ENCODE results near the gene ABRACL.

The ABRACL gene

GRCh38 chr6:139080255-139080920 is 51.8 kb downstream of the ABRACL start:
- H3K27me3 ChIP-seq (ENCODE audit: low read depth, low read length): no peaks in the 10 kb centered on the region
- H3K36me3 ChIP-seq (replicated peaks; ENCODE audit: low read depth, low read length): no peaks in the 10 kb centered on the region
- H3K4me1 ChIP-seq (ENCODE audit: low read length): no peaks in the 10 kb centered on the region
- no peaks in the 10 kb centered on the region for H4K20me1 ChIP-seq (ENCODE audit: insufficient read depth, low read length)
- no peaks in the 10 kb centered on the region for H3K79me2 ChIP-seq (ENCODE audit: low read length)
- H3K9ac ChIP-seq (ENCODE audit: low read length): no peak overlapping the region
- H2AFZ ChIP-seq (ENCODE audit: low read depth, low read length): no peak overlapping the region
- no peak overlapping the region for H3K4me3 ChIP-seq (ENCODE audit: low read length)
- no peak overlapping the region for H3K27ac ChIP-seq (ENCODE audit: low read length)
- no peak overlapping the region for H3K4me2 ChIP-seq (ENCODE audit: low read length)
- TF ChIP-seq CTCF (IDR thresholded peaks at IDR 0.05; ENCODE audit: low read depth, low read length): no peak
- no peak for TF ChIP-seq EZH2phosphoT487 (IDR thresholded peaks at IDR 0.05; ENCODE audit: low read depth)
- no peaks in the 10 kb centered on the region for H3K9me3 ChIP-seq (ENCODE audit: insufficient read depth, low read length)

DNA sequence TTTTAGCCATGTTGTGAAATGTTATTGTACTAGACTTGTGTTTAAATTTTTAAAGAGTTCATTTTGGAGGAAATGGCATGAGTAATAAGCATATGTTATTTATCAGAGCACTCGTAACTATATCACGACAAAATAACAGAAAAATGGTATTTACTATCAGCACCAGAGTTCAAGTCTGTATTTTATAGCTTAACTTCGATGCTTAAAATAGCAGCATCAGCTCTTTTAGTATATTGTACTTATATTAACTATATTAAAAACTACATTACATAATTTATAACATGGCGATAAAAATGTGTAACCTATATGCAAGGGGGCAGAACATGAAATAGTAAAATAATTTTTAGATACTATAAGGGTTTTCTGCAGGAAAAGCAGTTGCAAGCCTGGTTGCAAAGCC is 52.9 kb downstream of the ABRACL start:
- H3K9ac ChIP-seq (ENCODE audit: low read length): no peak overlapping the region
- no peaks in the 10 kb centered on the region for H3K9me3 ChIP-seq (ENCODE audit: insufficient read depth, low read length)
- H3K36me3 ChIP-seq (replicated peaks; ENCODE audit: low read depth, low read length): no peaks in the 10 kb centered on the region
- no peak overlapping the region for H3K27ac ChIP-seq (ENCODE audit: low read length)
- H3K79me2 ChIP-seq (ENCODE audit: low read length): no peaks in the 10 kb centered on the region
- no peak overlapping the region for H2AFZ ChIP-seq (ENCODE audit: low read depth, low read length)
- no peaks in the 10 kb centered on the region for H3K4me1 ChIP-seq (ENCODE audit: low read length)
- H3K27me3 ChIP-seq (ENCODE audit: low read depth, low read length): no peaks in the 10 kb centered on the region
- TF ChIP-seq EZH2phosphoT487 (IDR thresholded peaks at IDR 0.05; ENCODE audit: low read depth): no peak
- TF ChIP-seq CTCF (IDR thresholded peaks at IDR 0.05; ENCODE audit: low read depth, low read length): no peak
- no peak overlapping the region for H3K4me2 ChIP-seq (ENCODE audit: low read length)
- no peak overlapping the region for H3K4me3 ChIP-seq (ENCODE audit: low read length)
- no peaks in the 10 kb centered on the region for H4K20me1 ChIP-seq (ENCODE audit: insufficient read depth, low read length)

DNA sequence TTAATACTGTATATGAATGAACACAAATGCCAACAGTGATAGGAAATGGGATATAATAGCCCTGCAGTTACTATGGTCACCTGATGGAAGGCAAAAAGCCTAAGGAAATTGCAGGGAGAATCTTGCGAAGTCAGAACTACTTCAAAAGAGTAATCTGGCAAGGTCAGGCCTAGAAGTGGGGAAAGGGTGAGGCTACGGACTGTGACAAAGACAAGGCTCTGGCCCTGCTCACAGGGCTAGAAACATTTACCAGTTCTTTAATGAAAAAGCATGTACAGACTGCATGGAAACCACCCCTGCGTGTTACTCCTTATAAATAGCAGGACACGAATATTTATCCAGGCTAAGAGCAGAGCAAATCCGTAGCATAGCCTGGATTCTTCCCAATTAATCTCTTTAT is 53.8 kb downstream of the ABRACL start:
- Histone ChIP-seq H3K4me1 (ENCODE audit: low read length) (no peaks in the 10 kb centered on the region), H3K9me3 (ENCODE audit: insufficient read depth, low read length) (no peaks in the 10 kb centered on the region), H3K79me2 (ENCODE audit: low read length) (no peaks in the 10 kb centered on the region), H3K4me3 (ENCODE audit: low read length) (no peak overlapping the region), H3K27me3 (ENCODE audit: low read depth, low read length) (no peaks in the 10 kb centered on the region), H2AFZ (ENCODE audit: low read depth, low read length) (no peak overlapping the region), H3K27ac (ENCODE audit: low read length) (no peak overlapping the region), H3K9ac (ENCODE audit: low read length) (no peak overlapping the region), H3K36me3 (replicated peaks; ENCODE audit: low read depth, low read length) (no peaks in the 10 kb centered on the region), H4K20me1 (ENCODE audit: insufficient read depth, low read length) (no peaks in the 10 kb centered on the region), H3K4me2 (ENCODE audit: low read length) (no peak overlapping the region)
- TF ChIP-seq CTCF (IDR thresholded peaks at IDR 0.05; ENCODE audit: low read depth, low read length) (no peak), EZH2phosphoT487 (IDR thresholded peaks at IDR 0.05; ENCODE audit: low read depth) (no peak)

DNA sequence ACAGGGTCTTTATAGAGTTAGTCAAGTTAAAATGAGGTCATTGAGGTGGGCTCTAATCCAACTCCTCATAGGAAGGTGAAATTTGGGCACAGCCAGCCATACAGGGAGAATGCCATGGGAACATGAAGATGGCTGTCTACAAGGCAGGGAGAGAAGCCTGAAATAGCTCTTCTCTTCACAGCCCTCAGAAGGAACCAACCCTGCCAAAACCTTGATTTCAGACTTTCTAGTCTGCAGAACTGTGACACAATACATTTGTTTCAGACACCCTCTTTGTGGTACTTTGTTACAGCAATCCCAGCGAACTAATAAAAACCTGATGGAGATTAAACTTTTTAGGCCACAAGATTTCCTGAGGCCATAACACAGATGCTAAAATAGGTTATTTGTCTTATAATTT is 63.3 kb downstream of the ABRACL start:
- no peak for TF ChIP-seq CTCF (IDR thresholded peaks at IDR 0.05; ENCODE audit: low read depth, low read length)
- TF ChIP-seq EZH2phosphoT487 (IDR thresholded peaks at IDR 0.05; ENCODE audit: low read depth): no peak

More for the DNA sequence above, 63.3 kb downstream of the ABRACL start:
- Histone ChIP-seq H3K79me2 (ENCODE audit: low read length) (no peaks in the 10 kb centered on the region), H3K4me2 (ENCODE audit: low read length) (no peak overlapping the region), H3K4me1 (ENCODE audit: low read length) (no peaks in the 10 kb centered on the region), H3K9ac (ENCODE audit: low read length) (no peak overlapping the region), H2AFZ (ENCODE audit: low read depth, low read length) (no peak overlapping the region), H4K20me1 (ENCODE audit: insufficient read depth, low read length) (no peaks in the 10 kb centered on the region), H3K4me3 (ENCODE audit: low read length) (no peak overlapping the region), H3K36me3 (replicated peaks; ENCODE audit: low read depth, low read length) (no peaks in the 10 kb centered on the region), H3K27ac (ENCODE audit: low read length) (no peak overlapping the region), H3K9me3 (ENCODE audit: insufficient read depth, low read length) (no peaks in the 10 kb centered on the region), H3K27me3 (ENCODE audit: low read depth, low read length) (no peaks in the 10 kb centered on the region)
